GM12891 (cell line): Measurements from ENCODE around the gene G0S2.

Experiments
- POLR2AphosphoS5 ChIP-seq: IDR thresholded peaks from 2 replicates; pipeline ENCODE4 v1.6.1; 2011; ENCODE audit warnings: low read depth, low read length, control low read depth
- SPI1 ChIP-seq: IDR thresholded peaks from 2 replicates; pipeline ENCODE4 v1.6.1; 2011; ENCODE audit warnings: low read depth, low read length, control low read depth
- TAF1 ChIP-seq: IDR thresholded peaks from 2 replicates; pipeline ENCODE4 v1.6.1; 2011; ENCODE audit warnings: low read depth, low read length, control low read depth

GRCh38 chr1:209627732-209628196 is 47.4 kb upstream of the G0S2 start:
- TF ChIP-seq POLR2AphosphoS5 (no peak), SPI1 (no peak), TAF1 (no peak)
